Prostate gland (tissue), 2 donors: ENCODE data around the gene ACTN1. TPM values are rescaled to one million over a fixed set of nuclear protein-coding genes. Genes with fewer than 3 reads are reported as not detected.

Experiments
- DNase-seq: peaks from one replicate; pipeline ENCODE4 v3.0.0-alpha.2; 2019; ENCODE audit warnings: low spot score
- H3K27ac ChIP-seq, 2 donors: fragments of 200-600 bp; sonication (generic); 2 replicates each; pipeline ENCODE4 v1.5.1; 2017 to 2019
- H3K27me3 ChIP-seq: fragments of 200-600 bp; sonication (generic); replicated peaks from 2 replicates; pipeline ENCODE4 v1.5.1; 2019; ENCODE audit not compliant: insufficient read depth
- H3K36me3 ChIP-seq, 2 donors: fragments of 200-600 bp; sonication (generic); 1 replicate in 1 of 2; 2 replicates in 1 of 2; pipeline versions ENCODE4 v1.5.1 to v1.8.1; 2017 to 2019
- H3K4me1 ChIP-seq: fragments of 200-600 bp; sonication (generic); replicated peaks from 2 replicates; pipeline ENCODE4 v1.5.1; 2019
- H3K4me3 ChIP-seq, 2 donors: fragments of 200-600 bp; sonication (generic); 2 replicates each; pipeline ENCODE4 v1.5.1; 2017 to 2019
- H3K9me3 ChIP-seq: fragments of 200-600 bp; sonication (generic); 2 replicates; pipeline ENCODE4 v1.5.1; 2017
- CTCF ChIP-seq, 4 experiments: fragments of 200-600 bp in 2 of 4; fragments of 450-650 bp in 2 of 4; sonication (generic) in 2 of 4; IDR thresholded peaks; 1 replicate in 3 of 4; 2 replicates in 1 of 4; pipeline ENCODE4 v1.5.1; 2016 to 2019; ENCODE audit warnings: antibody characterized with exemption in 4 of 4, mild to moderate bottlenecking in 2 of 4, moderate library complexity in 2 of 4
- POLR2A ChIP-seq: fragments of 450-650 bp; IDR thresholded peaks from one replicate; pipeline ENCODE4 v1.6.1; 2016; ENCODE audit warnings: antibody characterized with exemption, mild to moderate bottlenecking
- POLR2AphosphoS5 ChIP-seq: sonication (generic); formaldehyde crosslinking; IDR thresholded peaks from one replicate; pipeline ENCODE4 v1.6.1; 2017; ENCODE audit warnings: antibody characterized with exemption
- WGBS: methylation state at CpG from one replicate; pipeline ENCODE4 v1.1.5; 2018; 5-methylcytosine and 5-hydroxymethylcytosine counted together
- intact Hi-C: fragments of 100-400 bp; cut with DNase I; formaldehyde crosslinking; loops from one replicate; pipeline ENCODE4 v1.14.2; 2022
- total RNA-seq, 2 donors: library from RNA; depleted of rRNA; stranded (reverse); fragments of >200 nt; gene quantifications; one replicate each; pipeline ENCODE4 v1.1.0, GENCODE V29; 2016

The ACTN1 gene
- total RNA-seq, 2 donors from 2014 or later: 197 to 240 TPM

DNA sequence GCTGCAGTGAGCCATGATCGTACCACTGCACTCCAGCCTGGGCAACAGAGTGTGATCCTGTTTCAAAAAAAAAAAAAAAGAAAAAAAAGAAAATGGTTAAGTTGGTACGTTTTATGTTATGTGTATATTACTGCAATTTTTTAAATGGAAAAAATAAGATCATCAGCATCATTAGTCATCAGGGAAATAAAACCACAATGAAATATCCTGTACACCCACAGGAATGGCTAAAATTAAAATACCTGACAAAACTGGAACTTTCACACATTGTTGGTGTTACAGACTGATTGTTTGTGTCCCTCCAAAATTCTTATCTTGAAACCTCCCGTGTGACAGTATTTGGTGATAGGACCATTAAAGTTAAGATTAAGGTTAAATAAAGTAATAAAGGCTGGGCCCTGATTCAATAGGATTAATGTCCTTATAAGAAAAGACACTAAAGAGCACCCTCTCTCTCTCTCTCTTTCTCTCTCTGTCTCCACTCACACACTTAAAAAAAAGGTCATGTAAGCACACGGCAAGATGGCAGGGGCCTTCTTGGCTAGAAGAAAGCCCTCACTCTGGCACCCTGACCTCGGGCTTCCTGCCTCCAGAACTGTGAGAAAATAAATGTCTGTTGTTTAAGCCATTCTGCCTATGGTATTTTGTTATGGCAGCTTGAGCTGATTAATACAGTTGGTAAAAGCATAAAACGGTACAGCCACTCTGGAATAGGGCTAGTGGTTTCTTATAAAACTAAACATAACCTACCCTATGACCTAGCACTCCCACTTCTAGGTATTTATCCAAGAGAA is 137.9 kb downstream of the ACTN1 start:
- Histone ChIP-seq H3K9me3 (no peaks in the 10 kb centered on the region), H3K27ac (no peak overlapping the region), H3K27me3 (no peaks in the 10 kb centered on the region), H3K4me3 (no peak overlapping the region), H3K36me3 (no peaks in the 10 kb centered on the region), H3K4me1 (no peaks in the 10 kb centered on the region)
- WGBS: 64% methylated on average over 6 of the region's 6 CpGs
- intact Hi-C loops: loop anchor here (5.0 kb wide), 1 partner anchor 959 kb away; no protein-coding TSS in a partner anchor
- TF ChIP-seq CTCF (IDR thresholded peaks at IDR 0.05) (no peak), POLR2A (no peak), POLR2AphosphoS5 (no peak)
- DNase-seq: no peak

- DNase-seq: no peak
- WGBS: 100% methylated on average over 2 of the region's 2 CpGs
- intact Hi-C loops: loop anchor here (5.0 kb wide), 1 partner anchor 958 kb away; no protein-coding TSS in a partner anchor
- no peak overlapping the region for H3K27ac ChIP-seq
- no peaks in the 10 kb centered on the region for H3K27me3 ChIP-seq
- no peak overlapping the region for H3K4me3 ChIP-seq
- no peaks in the 10 kb centered on the region for H3K4me1 ChIP-seq
- no peak for TF ChIP-seq POLR2A
- no peak for TF ChIP-seq POLR2AphosphoS5
- TF ChIP-seq CTCF (IDR thresholded peaks at IDR 0.05): no peak
- H3K36me3 ChIP-seq: no peaks in the 10 kb centered on the region
- no peaks in the 10 kb centered on the region for H3K9me3 ChIP-seq
Measured at GRCh38 chr14:68840454-68840853, 138.6 kb downstream of the ACTN1 start.

DNA sequence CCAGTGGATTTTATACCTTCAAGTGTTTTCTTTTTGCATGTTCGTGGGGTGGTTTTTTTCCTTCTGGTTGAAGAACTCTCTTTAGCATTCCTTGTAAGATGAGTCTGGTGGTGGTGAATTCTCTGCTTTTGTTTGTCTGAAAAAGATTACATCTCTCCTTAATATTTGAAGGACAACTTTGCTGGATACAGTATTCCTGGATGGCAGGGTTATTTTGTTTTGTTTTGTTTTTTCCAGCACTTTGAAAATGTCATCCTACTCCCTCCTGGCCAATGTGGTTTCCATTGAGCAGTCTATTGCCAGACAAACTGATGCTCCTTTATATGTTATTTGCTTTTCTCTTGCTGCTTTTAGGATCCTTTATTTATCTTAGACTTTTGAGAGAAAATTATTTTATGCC is 143.0 kb downstream of the ACTN1 start:
- Histone ChIP-seq H3K4me1 (no peaks in the 10 kb centered on the region), H3K36me3 (no peaks in the 10 kb centered on the region), H3K9me3 (no peaks in the 10 kb centered on the region), H3K27me3 (no peaks in the 10 kb centered on the region), H3K27ac (no peak overlapping the region), H3K4me3 (no peak overlapping the region)
- 36% methylated on average over 1 of the region's 1 CpG for WGBS
- DNase-seq: no peak
- intact Hi-C loops: no loop called here
- TF ChIP-seq POLR2A (no peak), POLR2AphosphoS5 (no peak), CTCF (IDR thresholded peaks at IDR 0.05) (no peak)

DNA sequence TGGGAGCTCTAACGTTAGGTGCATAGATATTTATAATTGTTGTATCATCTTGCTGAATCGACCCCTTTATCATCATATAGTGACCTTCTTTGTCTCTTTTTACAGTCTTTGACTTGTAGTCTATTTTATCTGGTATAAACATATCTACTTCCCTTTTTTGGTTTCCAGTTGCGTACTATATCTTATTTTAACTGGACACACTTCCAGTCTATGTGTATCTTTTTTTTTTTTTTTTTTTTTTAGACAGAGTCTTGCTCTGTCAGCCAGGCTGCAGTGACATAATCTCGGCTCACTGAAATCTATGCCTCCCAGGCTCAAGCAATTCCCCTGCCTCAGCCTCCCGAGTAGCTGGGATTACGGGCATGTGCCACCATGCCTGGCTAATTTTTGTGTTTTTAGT is 144.3 kb downstream of the ACTN1 start:
- Histone ChIP-seq H3K27ac (no peak overlapping the region), H3K9me3 (no peaks in the 10 kb centered on the region), H3K4me3 (no peak overlapping the region), H3K36me3 (no peaks in the 10 kb centered on the region), H3K27me3 (no peaks in the 10 kb centered on the region), H3K4me1 (no peaks in the 10 kb centered on the region)
- no peak for DNase-seq
- no peak for TF ChIP-seq POLR2AphosphoS5
- no peak for TF ChIP-seq CTCF (IDR thresholded peaks at IDR 0.05)
- TF ChIP-seq POLR2A: no peak
- 81% methylated on average over 6 of the region's 6 CpGs for WGBS
- intact Hi-C loops: no loop called here

GRCh38 chr14:68828698-68829097 is 150.4 kb downstream of the ACTN1 start:
- TF ChIP-seq CTCF (IDR thresholded peaks at IDR 0.05) (no peak), POLR2A (no peak), POLR2AphosphoS5 (no peak)

More at GRCh38 chr14:68828698-68829097, 150.4 kb downstream of the ACTN1 start:
- H3K9me3 ChIP-seq: no peaks in the 10 kb centered on the region
- H3K27ac ChIP-seq: no peak overlapping the region
- H3K4me1 ChIP-seq: no peaks in the 10 kb centered on the region
- no peaks in the 10 kb centered on the region for H3K36me3 ChIP-seq
- H3K4me3 ChIP-seq: no peak overlapping the region
- no peak for DNase-seq
- intact Hi-C loops: loop anchor here (10.0 kb wide), 1 partner anchor 984 kb away; no protein-coding TSS in a partner anchor
- no peaks in the 10 kb centered on the region for H3K27me3 ChIP-seq
